Endothelial cell of umbilical vein (primary cell): ENCODE data around the gene ZNF487. TPM values are rescaled to one million over a fixed set of nuclear protein-coding genes. Genes with fewer than 3 reads are reported as not detected.
A peak's percentile ranks its signal among the peaks of the same experiment; 100 is the strongest.

ENCODE experiments used
- BruUV-seq: library from RNA; stranded (reverse); fragments of 400-500 nt; replicated peaks from 2 replicates; lab custom pipeline; 2021; lab: Mats Ljungman, UMichigan
- CTCF ChIA-PET: fragments of 300-600, 350-600 bp; sonication (Branson Sonifier 250); formaldehyde crosslinking; loops from one replicate; lab custom pipeline; 2021; ENCODE audit warnings: antibody characterized with exemption, inconsistent platforms; lab: Charles Lee
- POLR2A ChIA-PET: fragments of 300-600, 350-600 bp; sonication (Branson Sonifier 250); formaldehyde crosslinking; loops from one replicate; lab custom pipeline; 2021; ENCODE audit warnings: antibody characterized with exemption, inconsistent platforms; lab: Charles Lee
- DNase-seq: peaks from one replicate; pipeline ENCODE4 v3.0.0-alpha.2; 2011; ENCODE audit warnings: low read depth, low spot score
- FAIRE-seq: peaks from 2 replicates; lab custom pipeline; 2011; peaks lifted over from hg19 to GRCh38; lab: Jason Lieb, UNC
- H2AFZ ChIP-seq: 2 replicates; pipeline ENCODE4 v1.6.0; 2012; ENCODE audit warnings: low read depth, low read length, control low read depth, inconsistent platforms
- H3K27ac ChIP-seq: 2 replicates; pipeline ENCODE4 v1.5.1; 2011; ENCODE audit warnings: low read depth, mild to moderate bottlenecking, control low read depth, low read length, moderate library complexity; ENCODE audit not compliant: insufficient read depth
- H3K27me3 ChIP-seq, 2 experiments: 2 replicates each; pipeline versions ENCODE4 v1.6.0 to v1.6.1; 2011; ENCODE audit warnings: low read length in 2 of 2, mixed read lengths in 1 of 2; ENCODE audit not compliant: control insufficient read depth in 2 of 2, insufficient read depth in 2 of 2
- H3K36me3 ChIP-seq, 2 experiments: 2 replicates in 1 of 2; 3 replicates in 1 of 2; pipeline ENCODE4 v1.5.1; 2011; ENCODE audit warnings: low read length in 2 of 2, mild to moderate bottlenecking in 1 of 2, moderate library complexity in 1 of 2; ENCODE audit not compliant: control insufficient read depth in 2 of 2, insufficient read depth in 2 of 2; ENCODE audit errors: extremely low read depth in 1 of 2
- H3K4me1 ChIP-seq: 3 replicates; pipeline ENCODE4 v1.5.1; 2011; ENCODE audit warnings: mild to moderate bottlenecking, low read length; ENCODE audit not compliant: control insufficient read depth, insufficient read depth; ENCODE audit errors: extremely low read depth
- H3K4me2 ChIP-seq: 2 replicates; pipeline ENCODE4 v1.6.1; 2011; ENCODE audit warnings: low read length, control low read depth, mixed read lengths; ENCODE audit not compliant: insufficient read depth
- H3K4me3 ChIP-seq, 3 experiments: fragments of 200-600 bp in 1 of 3; sonication (generic), shearing (Covaris generic) in 1 of 3; replicated peaks in 1 of 3; 2 replicates each; pipeline ENCODE4 v1.5.1; 2011 to 2016; ENCODE audit warnings: control low read depth in 3 of 3, low read length in 3 of 3, mild to moderate bottlenecking in 2 of 3, inconsistent platforms in 1 of 3, low read depth in 1 of 3, moderate library complexity in 1 of 3; ENCODE audit not compliant: insufficient read depth in 1 of 3
- H3K79me2 ChIP-seq: 2 replicates; pipeline ENCODE4 v1.6.0; 2012; ENCODE audit warnings: low read length, inconsistent platforms; ENCODE audit not compliant: control insufficient read depth, insufficient read depth
- H3K9ac ChIP-seq: replicated peaks from 2 replicates; pipeline ENCODE3; 2011; ENCODE audit warnings: low read length, control low read depth; ENCODE audit not compliant: insufficient read depth; ENCODE audit errors: extremely low read depth
- H3K9me1 ChIP-seq: replicated peaks from 3 replicates; pipeline ENCODE4 v1.6.0; 2011; ENCODE audit warnings: mild to moderate bottlenecking, low read length; ENCODE audit not compliant: control insufficient read depth, insufficient read depth; ENCODE audit errors: extremely low read depth
- H3K9me3 ChIP-seq: replicated peaks from 2 replicates; pipeline ENCODE4 v1.5.1; 2012; ENCODE audit warnings: low read length, inconsistent platforms; ENCODE audit not compliant: control insufficient read depth, insufficient read depth
- H4K20me1 ChIP-seq: replicated peaks from 2 replicates; pipeline ENCODE3; 2011; ENCODE audit warnings: mild to moderate bottlenecking, low read length; ENCODE audit not compliant: control insufficient read depth, insufficient read depth; ENCODE audit errors: extremely low read depth
- CTCF ChIP-seq, 2 donors: IDR thresholded peaks; 1 replicate in 1 of 2; 2 replicates in 1 of 2; pipeline ENCODE4 v1.5.1; 2011; ENCODE audit warnings: low read length in 2 of 2, mild to moderate bottlenecking in 2 of 2, moderate library complexity in 2 of 2, control low read depth in 1 of 2, inconsistent platforms in 1 of 2, low read depth in 1 of 2; ENCODE audit not compliant: insufficient read depth in 1 of 2; ENCODE audit errors: extremely low read depth in 1 of 2
- GATA2 ChIP-seq: IDR thresholded peaks from 2 replicates; pipeline ENCODE4 v1.7.0; 2011; ENCODE audit warnings: low read depth, mild to moderate bottlenecking, moderate library complexity, mixed read lengths, low read length; ENCODE audit not compliant: insufficient read length, insufficient read depth
- JUN ChIP-seq: IDR thresholded peaks from 2 replicates; pipeline ENCODE4 v1.6.1; 2011; ENCODE audit warnings: borderline replicate concordance, low read depth; ENCODE audit not compliant: insufficient read length, insufficient read depth
- MAX ChIP-seq: IDR thresholded peaks from 2 replicates; pipeline ENCODE4 v1.6.1; 2011; ENCODE audit not compliant: insufficient read depth, insufficient read length
- POLR2AphosphoS5 ChIP-seq: IDR thresholded peaks from 2 replicates; pipeline ENCODE4 v1.6.1; 2012; ENCODE audit warnings: low read depth, mild to moderate bottlenecking, control low read depth, low read length, moderate library complexity; ENCODE audit not compliant: insufficient read depth
- dilution Hi-C: fragments of 300-500 bp; cut with MboI; formaldehyde crosslinking; loops from one replicate; pipeline ENCODE4 v1.15.0; 2019; ENCODE audit warnings: low sequenced_read_pairs; ENCODE audit not compliant: extremely low pct_ligation_motif_present
- intact Hi-C: fragments of 100-400 bp; cut with micrococcal nuclease; formaldehyde crosslinking; loops from one replicate; pipeline ENCODE4 v1.10.0; 2022
- polyA plus RNA-seq, 4 experiments: library from polyadenylated mRNA; depleted of rRNA in 3 of 4; stranded (reverse) in 3 of 4; unstranded in 1 of 4; fragments of >200 nt; gene quantifications; 2 replicates each; pipeline versions ENCODE4 v1.2.1 to v1.2.3, GENCODE V29; 2011 to 2012; ENCODE audit warnings: missing spikeins in 1 of 4
- total RNA-seq: library from RNA; stranded (reverse); gene quantifications from 2 replicates; pipeline ENCODE4 v1.2.3, GENCODE V29; 2021

The ZNF487 gene
- total and polyA plus RNA-seq, 2 donors (not counting 3 experiments of a cell fraction or from before 2014, with no cell fraction given) = 2.1 to 2.6 TPM

GRCh38 chr10:43408331-43408709 is 28.6 kb upstream of the ZNF487 start:
- no peak for FAIRE-seq
- Histone ChIP-seq H3K27ac (peak overlapping the region; percentile 97), H3K9me3 (no peaks in the 10 kb centered on the region), H3K9me1 (no peaks in the 10 kb centered on the region), H4K20me1 (no peaks in the 10 kb centered on the region), H3K9ac (peak overlapping the region; percentile 96), H3K4me1 (peaks cover 23% of the 10 kb centered on the region), H3K27me3 (no peaks in the 10 kb centered on the region), H3K36me3 (peaks cover 0 to 2% of the 10 kb centered on the region in 2 experiments), H3K4me3 (peak overlapping the region; percentile 70 to 89 (median 80)), H3K4me2 (peak overlapping the region; percentile 78), H3K79me2 (peaks cover 52% of the 10 kb centered on the region), H2AFZ (no peak overlapping the region)
- POLR2A ChIA-PET = interaction anchor here (1.1 kb wide), 1 partner anchor 12 kb away, joined by 4 read pairs; no protein-coding TSS in a partner anchor
- TF ChIP-seq CTCF (IDR thresholded peaks at IDR 0.05; ENCODE audit: extremely low read depth in 1 of 2, insufficient read depth in 1 of 2, low read depth in 1 of 2, low read length in 2 of 2) = no peak
- CTCF ChIA-PET = interaction anchor here (1.1 to 1.7 kb wide), 5 partner anchors 10 to 28 kb away, joined by 4 to 17 read pairs (median 8); partner anchors contain the start of gene ZNF487
- dilution Hi-C loops = no loop called here
- DNase-seq = peak; percentile 38
- BruUV-seq = no TSS peak
- intact Hi-C loops = loop anchor here (1.0 to 5.0 kb wide), 2 partner anchors 28 to 271 kb away; partner anchors contain the start of gene CSGALNACT2

GRCh38 chr10:43408710-43409384 is 28.1 kb upstream of the ZNF487 start, which contains the start of gene HNRNPF:
TSS of gene HNRNPF (minus strand) at chr10:43409186. CDS start at chr10:43387884, 21,302 bp downstream.
- CTCF ChIA-PET = interaction anchor here (0.5 to 1.4 kb wide), 4 partner anchors 11 to 467 kb away, joined by 3 to 17 read pairs (median 4); partner anchors contain the start of gene ZNF487
- Histone ChIP-seq H3K27ac (peak within 1 kb of the TSS; percentile 97), H3K79me2 (peaks cover 47% of the 10 kb centered on the region), H3K9me3 (no peaks in the 10 kb centered on the region), H3K36me3 (no peaks in the 10 kb centered on the region), H4K20me1 (no peaks in the 10 kb centered on the region), H2AFZ (peak within 1 kb of the TSS; percentile 96), H3K9ac (peak within 1 kb of the TSS; percentile 96), H3K4me3 (peak within 1 kb of the TSS; percentile 70 to 89 (median 80)), H3K4me1 (peaks cover 23% of the 10 kb centered on the region), H3K4me2 (peak within 1 kb of the TSS; percentile 78), H3K27me3 (no peaks in the 10 kb centered on the region), H3K9me1 (no peaks in the 10 kb centered on the region)
- DNase-seq = peak; percentile 97
- POLR2A ChIA-PET = interaction anchor here (0.6 to 1.2 kb wide), 3 partner anchors 11 to 34 kb away, joined by 3 to 6 read pairs (median 4); no protein-coding TSS in a partner anchor
- dilution Hi-C loops (no loop called here), intact Hi-C loops (loop anchor here (1.0 to 5.0 kb wide), 4 partner anchors 11 to 272 kb away; partner anchors contain the start of gene CSGALNACT2)
- FAIRE-seq = peak; percentile 94
- TF ChIP-seq MAX (peak; percentile 91), GATA2 (no peak), POLR2AphosphoS5 (peak; percentile 80), JUN (no peak)
- TSS peak; percentile 1 for BruUV-seq
